ENCODE measurements around the gene NPFFR1.
A peak's percentile ranks its signal among the peaks of the same experiment; 100 is the strongest.

Gene NPFFR1

DNA sequence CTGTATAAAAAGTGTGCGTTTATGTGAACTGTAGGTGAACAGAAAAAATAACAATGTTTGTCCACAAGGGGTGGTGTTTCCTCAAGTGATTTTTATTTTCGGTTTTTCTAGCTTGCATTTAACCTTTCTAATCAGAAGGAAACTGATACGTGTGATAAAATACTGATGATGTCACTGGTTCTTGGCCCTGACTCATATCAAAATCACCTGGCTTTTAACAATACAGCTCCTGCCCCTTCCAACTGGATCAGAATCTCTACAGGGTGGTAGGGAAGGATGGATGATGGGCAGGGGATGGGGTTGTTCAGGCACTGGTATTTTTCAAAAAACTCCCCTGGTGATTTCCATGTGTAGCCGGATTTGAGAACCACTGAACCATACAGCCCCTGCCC lies 10.9 kb downstream of the NPFFR1 start:
- Histone ChIP-seq H3K27ac (ENCODE audit: low read depth, low read length) (no peak overlapping the region), H2AFZ (ENCODE audit: insufficient read depth, low read length, poor library complexity) (no peak overlapping the region), H3K23ac (ENCODE audit: low read length) (no peak overlapping the region), H2BK120ac (ENCODE audit: insufficient read depth, low read length, poor library complexity) (no peak overlapping the region), H3K79me2 (ENCODE audit: control insufficient read depth, insufficient read depth, low read length, poor library complexity) (no peaks in the 10 kb centered on the region), H3K18ac (ENCODE audit: low read length) (no peak overlapping the region), H4K12ac (ENCODE audit: low read depth, low read length) (no peak overlapping the region), H2AK5ac (ENCODE audit: low read length) (no peak overlapping the region), H3K4me2 (ENCODE audit: low read length) (no peak overlapping the region), H3K4ac (ENCODE audit: low read depth, low read length) (no peak overlapping the region), H4K8ac (ENCODE audit: low read depth, low read length) (no peak overlapping the region), H3K9ac (ENCODE audit: low read length) (no peak overlapping the region), H2BK12ac (ENCODE audit: low read length) (no peak overlapping the region), H2BK5ac (ENCODE audit: low read depth, low read length, poor library complexity) (no peak overlapping the region), H3K27me3 (ENCODE audit: insufficient read depth, low read length) (no peaks in the 10 kb centered on the region), H4K91ac (ENCODE audit: low read depth, low read length) (no peak overlapping the region), H3K4me3 (ENCODE audit: low read depth, low read length) (no peak overlapping the region), H3K14ac (ENCODE audit: low read length) (no peak overlapping the region), H3K36me3 (ENCODE audit: control insufficient read depth in 1 of 2, insufficient read depth in 2 of 2, low read length in 2 of 2) (no peaks in the 10 kb centered on the region), H3K79me1 (ENCODE audit: low read length) (no peaks in the 10 kb centered on the region), H3K9me3 (ENCODE audit: insufficient read depth, low read depth, low read length) (no peaks in the 10 kb centered on the region), H3K4me1 (ENCODE audit: control insufficient read depth in 1 of 2, insufficient read depth in 2 of 2, low read length in 2 of 2) (no peaks in the 10 kb centered on the region)
- no CpG with 5 or more reads among the region's 4 CpGs for WGBS (ENCODE audit: extremely low coverage, insufficient coverage, insufficient read length)
- DNase-seq, result peak; percentile 17 to 51

DNA sequence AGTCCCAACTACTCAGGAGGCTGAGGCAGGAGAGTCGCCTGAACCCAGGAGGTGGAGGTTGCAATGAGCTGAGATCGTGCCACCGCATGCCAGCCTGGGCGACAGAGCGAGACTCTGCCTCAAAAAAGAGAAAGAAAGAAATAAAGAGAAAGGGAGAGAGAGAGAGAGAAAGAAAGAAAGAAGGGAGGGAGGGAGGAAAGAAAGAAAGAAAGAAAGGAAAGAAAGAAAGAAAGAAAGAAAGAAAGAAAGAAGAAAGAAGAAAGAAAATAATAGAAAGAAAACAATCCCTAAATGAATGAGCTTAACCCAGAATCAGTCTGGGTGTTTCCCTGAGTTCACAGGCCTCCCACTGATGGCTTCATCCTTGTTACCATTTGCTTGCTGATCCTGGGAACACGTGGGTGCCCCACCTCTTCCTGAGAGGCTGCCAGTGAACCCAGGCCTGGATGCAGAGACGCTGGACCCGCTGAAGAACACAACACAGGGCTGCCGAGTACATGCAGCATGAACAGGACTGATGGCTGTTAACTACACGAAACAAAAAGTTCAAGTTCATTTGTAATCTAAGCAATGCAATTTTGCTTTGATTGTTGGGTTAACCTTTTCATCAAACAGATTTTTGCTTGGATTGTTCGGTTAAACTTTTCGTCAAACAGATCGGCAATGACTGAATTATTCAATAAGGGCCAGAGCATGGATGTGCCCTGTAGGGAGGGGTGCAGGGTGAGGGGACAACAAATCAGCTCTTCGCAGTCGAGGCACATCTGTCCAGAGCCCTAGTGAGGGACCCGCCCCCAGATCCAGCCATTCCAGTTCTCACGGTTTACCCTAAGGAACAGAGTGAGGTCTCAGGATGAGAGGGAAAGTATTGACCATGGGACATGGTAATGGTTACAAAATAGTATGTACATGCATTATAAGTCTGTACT lies 11.5 kb downstream of the NPFFR1 start:
- Histone ChIP-seq H3K18ac (ENCODE audit: low read length) (no peak overlapping the region), H2BK120ac (ENCODE audit: insufficient read depth, low read length, poor library complexity) (no peak overlapping the region), H3K27me3 (ENCODE audit: insufficient read depth, low read length) (no peaks in the 10 kb centered on the region), H2AFZ (ENCODE audit: insufficient read depth, low read length, poor library complexity) (no peak overlapping the region), H3K36me3 (ENCODE audit: control insufficient read depth in 1 of 2, insufficient read depth in 2 of 2, low read length in 2 of 2) (no peaks in the 10 kb centered on the region), H3K23ac (ENCODE audit: low read length) (no peak overlapping the region), H3K27ac (ENCODE audit: low read depth, low read length) (no peak overlapping the region), H3K14ac (ENCODE audit: low read length) (no peak overlapping the region), H3K9me3 (ENCODE audit: insufficient read depth, low read depth, low read length) (no peaks in the 10 kb centered on the region), H3K4me1 (ENCODE audit: control insufficient read depth in 1 of 2, insufficient read depth in 2 of 2, low read length in 2 of 2) (no peaks in the 10 kb centered on the region), H2BK12ac (ENCODE audit: low read length) (no peak overlapping the region), H3K4me3 (ENCODE audit: low read depth, low read length) (no peak overlapping the region), H3K4ac (ENCODE audit: low read depth, low read length) (no peak overlapping the region), H3K79me2 (ENCODE audit: control insufficient read depth, insufficient read depth, low read length, poor library complexity) (no peaks in the 10 kb centered on the region), H3K9ac (ENCODE audit: low read length) (no peak overlapping the region), H4K12ac (ENCODE audit: low read depth, low read length) (no peak overlapping the region), H3K4me2 (ENCODE audit: low read length) (no peak overlapping the region), H2AK5ac (ENCODE audit: low read length) (no peak overlapping the region), H4K8ac (ENCODE audit: low read depth, low read length) (no peak overlapping the region), H4K91ac (ENCODE audit: low read depth, low read length) (no peak overlapping the region), H2BK5ac (ENCODE audit: low read depth, low read length, poor library complexity) (no peak overlapping the region), H3K79me1 (ENCODE audit: low read length) (no peaks in the 10 kb centered on the region)
- no CpG with 5 or more reads among the region's 17 CpGs for WGBS (ENCODE audit: extremely low coverage, insufficient coverage, insufficient read length)
- no peak for DNase-seq

DNA sequence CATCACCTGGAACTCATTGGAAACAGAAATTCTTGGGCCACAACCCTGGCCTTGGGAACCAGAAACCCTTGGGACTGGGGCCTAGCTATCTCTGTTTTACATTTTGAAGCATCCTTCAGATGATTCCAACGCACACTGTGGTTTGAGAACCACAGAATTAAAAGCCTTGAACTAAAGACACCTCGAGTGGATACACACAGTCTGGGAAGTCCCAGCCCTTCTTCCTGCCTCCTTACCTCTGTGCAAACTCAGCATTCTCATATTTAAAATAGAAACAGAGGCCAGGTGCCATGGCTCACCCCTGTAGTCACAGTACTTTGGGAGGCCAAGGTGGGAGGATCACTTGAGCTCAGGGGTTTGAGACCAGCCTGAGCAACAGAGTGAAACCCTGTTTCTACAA lies 12.9 kb downstream of the NPFFR1 start:
- Histone ChIP-seq H3K4me3 (ENCODE audit: low read depth, low read length) (no peak overlapping the region), H3K18ac (ENCODE audit: low read length) (no peak overlapping the region), H3K9ac (ENCODE audit: low read length) (no peak overlapping the region), H3K79me2 (ENCODE audit: control insufficient read depth, insufficient read depth, low read length, poor library complexity) (no peaks in the 10 kb centered on the region), H2AFZ (ENCODE audit: insufficient read depth, low read length, poor library complexity) (no peak overlapping the region), H3K4me1 (ENCODE audit: control insufficient read depth in 1 of 2, insufficient read depth in 2 of 2, low read length in 2 of 2) (no peaks in the 10 kb centered on the region), H3K4ac (ENCODE audit: low read depth, low read length) (no peak overlapping the region), H4K8ac (ENCODE audit: low read depth, low read length) (no peak overlapping the region), H3K36me3 (ENCODE audit: control insufficient read depth in 1 of 2, insufficient read depth in 2 of 2, low read length in 2 of 2) (no peaks in the 10 kb centered on the region), H2AK5ac (ENCODE audit: low read length) (no peak overlapping the region), H3K27ac (ENCODE audit: low read depth, low read length) (no peak overlapping the region), H2BK12ac (ENCODE audit: low read length) (no peak overlapping the region), H4K12ac (ENCODE audit: low read depth, low read length) (no peak overlapping the region), H2BK120ac (ENCODE audit: insufficient read depth, low read length, poor library complexity) (no peak overlapping the region), H3K23ac (ENCODE audit: low read length) (no peak overlapping the region), H3K9me3 (ENCODE audit: insufficient read depth, low read depth, low read length) (no peaks in the 10 kb centered on the region), H3K27me3 (ENCODE audit: insufficient read depth, low read length) (no peaks in the 10 kb centered on the region), H3K79me1 (ENCODE audit: low read length) (no peaks in the 10 kb centered on the region), H3K4me2 (ENCODE audit: low read length) (no peak overlapping the region), H4K91ac (ENCODE audit: low read depth, low read length) (no peak overlapping the region), H2BK5ac (ENCODE audit: low read depth, low read length, poor library complexity) (no peak overlapping the region), H3K14ac (ENCODE audit: low read length) (no peak overlapping the region)
- no peak for DNase-seq
- no CpG with 5 or more reads among the region's 2 CpGs for WGBS (ENCODE audit: extremely low coverage, insufficient coverage, insufficient read length)

DNA sequence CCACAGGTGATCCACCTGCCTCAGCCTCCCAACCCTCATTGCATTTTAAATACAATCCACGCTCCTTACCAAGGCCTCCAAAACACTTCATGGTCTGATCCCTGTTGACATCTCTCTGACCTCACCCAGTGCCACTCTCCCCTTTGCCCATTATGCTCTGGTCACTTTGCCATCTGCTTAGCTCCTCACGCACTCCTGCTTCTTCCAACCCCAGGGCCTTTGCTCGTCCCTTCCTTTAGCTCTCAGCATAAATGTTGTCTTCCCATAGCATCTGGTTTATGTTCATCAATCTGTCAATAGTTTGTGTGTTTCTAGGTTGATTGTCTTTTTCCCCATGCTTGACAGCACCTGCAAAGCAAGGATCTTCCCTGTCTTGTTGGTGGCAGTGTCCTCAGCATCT lies 14.1 kb downstream of the NPFFR1 start:
- Histone ChIP-seq H2BK12ac (ENCODE audit: low read length) (no peak overlapping the region), H3K4me3 (ENCODE audit: low read depth, low read length) (no peak overlapping the region), H2BK120ac (ENCODE audit: insufficient read depth, low read length, poor library complexity) (no peak overlapping the region), H4K8ac (ENCODE audit: low read depth, low read length) (no peak overlapping the region), H3K4ac (ENCODE audit: low read depth, low read length) (no peak overlapping the region), H3K36me3 (ENCODE audit: control insufficient read depth in 1 of 2, insufficient read depth in 2 of 2, low read length in 2 of 2) (no peaks in the 10 kb centered on the region), H3K4me2 (ENCODE audit: low read length) (no peak overlapping the region), H3K18ac (ENCODE audit: low read length) (no peak overlapping the region), H3K23ac (ENCODE audit: low read length) (no peak overlapping the region), H4K12ac (ENCODE audit: low read depth, low read length) (no peak overlapping the region), H3K4me1 (ENCODE audit: control insufficient read depth in 1 of 2, insufficient read depth in 2 of 2, low read length in 2 of 2) (no peaks in the 10 kb centered on the region), H3K27ac (ENCODE audit: low read depth, low read length) (no peak overlapping the region), H3K9me3 (ENCODE audit: insufficient read depth, low read depth, low read length) (peaks cover 2% of the 10 kb centered on the region), H3K79me1 (ENCODE audit: low read length) (no peaks in the 10 kb centered on the region), H3K14ac (ENCODE audit: low read length) (no peak overlapping the region), H3K9ac (ENCODE audit: low read length) (no peak overlapping the region), H2AFZ (ENCODE audit: insufficient read depth, low read length, poor library complexity) (no peak overlapping the region), H2AK5ac (ENCODE audit: low read length) (no peak overlapping the region), H2BK5ac (ENCODE audit: low read depth, low read length, poor library complexity) (no peak overlapping the region), H3K79me2 (ENCODE audit: control insufficient read depth, insufficient read depth, low read length, poor library complexity) (no peaks in the 10 kb centered on the region), H3K27me3 (ENCODE audit: insufficient read depth, low read length) (no peaks in the 10 kb centered on the region), H4K91ac (ENCODE audit: low read depth, low read length) (no peak overlapping the region)
- WGBS (ENCODE audit: extremely low coverage, insufficient coverage, insufficient read length), result no CpG with 5 or more reads among the region's 3 CpGs
- no peak for DNase-seq
